HG02588 (cell line): Measurements from ENCODE around the gene VPS37B.

Experiments used
- ATAC-seq: cut with Tn5 transposase; IDR thresholded peaks from one replicate; pipeline ENCODE4 v1.9.1; 2021; ENCODE audit warnings: mild to moderate bottlenecking, moderate library complexity; ENCODE audit not compliant: unreplicated experiment

The VPS37B gene

DNA sequence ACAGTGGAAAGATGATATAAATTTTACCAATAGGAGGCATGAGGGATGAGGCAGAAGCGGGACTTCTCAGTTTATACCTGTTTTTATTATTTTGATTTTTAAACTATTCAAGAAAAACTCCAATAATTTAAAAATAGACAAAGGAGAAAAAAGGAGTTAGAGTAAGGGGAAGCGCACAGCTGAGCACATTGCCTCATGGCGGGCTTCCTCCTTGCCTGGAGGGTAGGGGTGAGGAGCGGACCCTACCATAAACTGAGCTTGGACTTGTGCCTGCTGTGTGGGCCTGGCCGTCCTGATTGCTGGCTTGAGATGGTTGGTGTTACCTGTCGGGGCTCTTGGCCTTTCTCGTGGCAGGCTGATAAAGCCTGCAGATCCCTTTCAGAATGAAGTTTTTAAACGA is 75.8 kb downstream of the VPS37B start:
- ATAC-seq = no peak

GRCh38 chr12:122819209-122819785 is 76.6 kb downstream of the VPS37B start:
- no peak for ATAC-seq
